ENCODE measurements around the gene BTBD6.

Gene BTBD6

GRCh38 chr14:105267820-105268548 lies 19.7 kb downstream of the BTBD6 start:
- H3K4me3 ChIP-seq (ENCODE audit: low read length), result no peak overlapping the region
- no peak for DNase-seq (ENCODE audit: low read depth)
- TF ChIP-seq CTCF (conservative IDR thresholded peaks at IDR 0.05; ENCODE audit: low read length), result no peak

GRCh38 chr14:105268736-105269354 lies 20.5 kb downstream of the BTBD6 start:
- H3K4me3 ChIP-seq (ENCODE audit: low read length), result no peak overlapping the region
- no peak for DNase-seq (ENCODE audit: low read depth)
- no peak for TF ChIP-seq CTCF (conservative IDR thresholded peaks at IDR 0.05; ENCODE audit: low read length)

GRCh38 chr14:105269405-105269804 lies 21.1 kb downstream of the BTBD6 start:
- H3K4me3 ChIP-seq (ENCODE audit: low read length), result no peak overlapping the region
- no peak for DNase-seq (ENCODE audit: low read depth)
- TF ChIP-seq CTCF (conservative IDR thresholded peaks at IDR 0.05; ENCODE audit: low read length), result no peak

GRCh38 chr14:105271224-105271890 lies 23.0 kb downstream of the BTBD6 start:
- DNase-seq (ENCODE audit: low read depth), result no peak
- no peak overlapping the region for H3K4me3 ChIP-seq (ENCODE audit: low read length)
- no peak for TF ChIP-seq CTCF (conservative IDR thresholded peaks at IDR 0.05; ENCODE audit: low read length)

DNA sequence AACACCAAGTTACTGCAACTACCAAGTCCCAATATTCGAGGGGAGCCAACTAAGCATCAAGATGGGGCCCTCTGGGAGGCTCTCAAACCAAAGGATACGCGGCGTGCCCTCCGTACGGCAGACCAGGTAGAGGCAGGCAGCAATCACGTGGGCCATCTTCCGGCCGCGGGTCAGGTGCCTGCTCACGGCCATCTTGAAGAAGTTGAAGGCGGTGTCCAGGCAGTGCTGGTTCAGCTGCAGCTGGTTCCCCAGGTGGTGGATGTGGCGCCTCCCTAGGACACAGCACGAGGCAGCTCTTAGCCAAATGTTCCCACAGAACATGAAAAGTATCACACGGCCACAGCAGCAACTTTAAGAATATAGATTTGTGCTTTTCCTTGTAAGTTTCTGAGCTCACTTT lies 24.3 kb downstream of the BTBD6 start:
- no peak overlapping the region for H3K4me3 ChIP-seq (ENCODE audit: low read length)
- no peak for TF ChIP-seq CTCF (conservative IDR thresholded peaks at IDR 0.05; ENCODE audit: low read length)
- DNase-seq (ENCODE audit: low read depth), result no peak

GRCh38 chr14:105273062-105273461 lies 24.7 kb downstream of the BTBD6 start:
- no peak for DNase-seq (ENCODE audit: low read depth)
- H3K4me3 ChIP-seq (ENCODE audit: low read length), result no peak overlapping the region
- no peak for TF ChIP-seq CTCF (conservative IDR thresholded peaks at IDR 0.05; ENCODE audit: low read length)

DNA sequence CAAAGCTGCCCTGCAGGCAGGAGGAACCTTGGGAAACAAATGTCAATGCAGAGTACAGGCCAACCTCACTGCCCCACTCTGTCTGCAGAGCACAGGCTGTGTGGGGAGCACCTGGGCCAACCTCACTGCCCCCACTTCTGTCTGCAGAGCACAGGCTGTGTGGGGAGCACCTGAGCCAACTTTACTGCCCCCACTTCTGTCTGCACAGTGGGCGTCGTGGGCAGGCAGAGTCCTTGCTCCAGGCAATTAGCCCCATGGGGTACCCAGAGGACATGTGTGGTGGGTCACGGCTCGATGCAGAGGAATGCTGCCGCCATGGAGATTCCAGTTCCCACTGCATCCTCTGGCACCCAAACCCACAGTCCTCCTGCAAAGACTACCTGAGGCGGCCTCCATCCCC lies 26.3 kb downstream of the BTBD6 start:
- no peak for DNase-seq (ENCODE audit: low read depth)
- H3K4me3 ChIP-seq (ENCODE audit: low read length), result no peak overlapping the region
- TF ChIP-seq CTCF (conservative IDR thresholded peaks at IDR 0.05; ENCODE audit: low read length), result no peak

All from AG10803 (cell line).